Astrocyte (in vitro differentiated cells and primary cell): Measurements from ENCODE around the gene STRA8.

Source experiments
- CTCF ChIP-seq: IDR thresholded peaks from 2 replicates; pipeline ENCODE4 v1.5.1; 2011; ENCODE audit warnings: low read depth, mild to moderate bottlenecking, inconsistent platforms, low read length, moderate library complexity; ENCODE audit not compliant: insufficient read depth
- EZH2 ChIP-seq: IDR thresholded peaks from 2 replicates; pipeline ENCODE4 v1.6.1; 2012; ENCODE audit warnings: mild to moderate bottlenecking, low read length, inconsistent platforms; ENCODE audit not compliant: insufficient read depth

- no peak for TF ChIP-seq CTCF
- TF ChIP-seq EZH2 = no peak
These were observed 67.5 kb downstream of the STRA8 start for GRCh38 chr7:135300913-135301765.
